Adipocyte (in vitro differentiated cells): Measurements from ENCODE around the gene HIF1A.

Experiments used
- DNase-seq: peaks from one replicate; pipeline ENCODE4 v3.0.0-alpha.2; 2015; ENCODE audit warnings: low read depth
- H3K27me3 ChIP-seq: replicated peaks from 2 replicates; pipeline ENCODE4 v1.7.0; 2013; ENCODE audit warnings: mild to moderate bottlenecking, low read length, moderate library complexity; ENCODE audit not compliant: control insufficient read depth, insufficient read depth
- H3K36me3 ChIP-seq: 2 replicates; pipeline ENCODE4 v1.7.0; 2013; ENCODE audit warnings: low read length, mild to moderate bottlenecking, moderate library complexity; ENCODE audit not compliant: control insufficient read depth, insufficient read depth, severe bottlenecking
- H3K4me1 ChIP-seq: 2 replicates; pipeline ENCODE4 v1.7.0; 2013; ENCODE audit warnings: mild to moderate bottlenecking, low read length, moderate library complexity; ENCODE audit not compliant: control insufficient read depth, insufficient read depth
- H3K4me3 ChIP-seq: 2 replicates; pipeline ENCODE4 v1.7.0; 2013; ENCODE audit warnings: mild to moderate bottlenecking, low read length, moderate library complexity
- H3K9ac ChIP-seq: 2 replicates; pipeline ENCODE4 v1.7.0; 2013; ENCODE audit warnings: mild to moderate bottlenecking, low read length, moderate library complexity
- H3K9me3 ChIP-seq: 2 replicates; pipeline ENCODE4 v1.7.0; 2013; ENCODE audit warnings: mild to moderate bottlenecking, low read length, moderate library complexity; ENCODE audit not compliant: control insufficient read depth

The HIF1A gene

DNA sequence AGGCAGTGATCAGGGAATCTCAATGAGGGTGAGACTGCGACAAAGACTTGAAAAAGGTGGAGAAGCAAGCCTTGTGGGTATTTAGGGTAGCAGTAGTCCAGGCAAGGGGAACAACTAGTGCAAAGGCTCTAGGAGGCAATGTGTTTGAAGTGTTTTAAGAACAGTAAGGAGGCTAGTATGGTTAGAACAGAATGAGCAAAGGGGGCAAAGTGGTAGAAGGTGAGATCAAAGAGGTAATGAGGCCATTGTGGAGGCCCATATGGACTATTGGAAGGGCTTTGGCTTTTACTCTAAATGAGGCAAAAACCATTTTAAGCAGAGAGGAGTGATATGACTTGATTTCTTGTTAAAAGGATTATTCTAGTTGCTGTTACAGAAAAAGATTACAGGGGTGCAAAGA, 16.8 kb downstream of the HIF1A start:
- DNase-seq, result no peak
- Histone ChIP-seq H3K4me3 (peak overlapping the region; percentile 63), H3K9ac (peak overlapping the region; percentile 8), H3K9me3 (no peaks in the 10 kb centered on the region), H3K4me1 (peaks cover 73% of the 10 kb centered on the region), H3K36me3 (no peaks in the 10 kb centered on the region), H3K27me3 (no peaks in the 10 kb centered on the region)

DNA sequence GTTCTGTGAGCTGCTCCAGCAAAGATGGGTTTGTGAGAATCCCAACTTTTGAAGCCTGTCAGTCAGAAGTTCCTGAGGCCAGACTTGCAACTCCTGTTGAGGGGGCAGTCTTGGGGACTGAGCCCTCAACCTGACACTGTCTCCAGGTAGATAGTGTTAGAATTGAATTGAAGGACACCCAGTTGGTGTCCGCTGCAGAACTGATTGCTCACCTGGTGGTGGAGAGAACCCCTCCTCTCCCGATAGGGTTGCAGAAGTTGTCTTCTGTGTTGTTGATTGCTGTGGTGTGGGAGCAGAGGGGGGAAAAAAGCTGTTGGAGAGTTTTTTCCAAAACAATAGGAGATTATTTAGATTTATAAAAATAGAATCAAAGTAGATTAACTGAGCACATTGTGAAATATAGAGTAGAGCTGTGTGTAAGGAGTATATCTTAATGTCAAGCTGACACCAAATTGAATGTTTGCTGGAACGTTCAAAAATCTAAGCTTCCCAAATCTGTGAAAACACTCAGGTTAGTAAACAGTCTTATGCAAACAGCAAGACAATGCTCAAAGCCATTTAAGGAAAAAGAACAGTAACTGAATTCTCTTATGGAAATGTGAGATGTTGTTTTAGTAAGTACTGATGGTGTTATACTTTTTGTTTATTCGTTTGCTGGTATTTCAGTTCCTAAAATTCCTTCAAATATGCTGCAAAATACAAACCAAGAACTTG, 18.6 kb downstream of the HIF1A start:
- no peak for DNase-seq
- Histone ChIP-seq H3K9ac (peak overlapping the region; percentile 6), H3K9me3 (no peaks in the 10 kb centered on the region), H3K4me3 (peak overlapping the region; percentile 63), H3K4me1 (peaks cover 90% of the 10 kb centered on the region), H3K27me3 (no peaks in the 10 kb centered on the region), H3K36me3 (no peaks in the 10 kb centered on the region)

DNA sequence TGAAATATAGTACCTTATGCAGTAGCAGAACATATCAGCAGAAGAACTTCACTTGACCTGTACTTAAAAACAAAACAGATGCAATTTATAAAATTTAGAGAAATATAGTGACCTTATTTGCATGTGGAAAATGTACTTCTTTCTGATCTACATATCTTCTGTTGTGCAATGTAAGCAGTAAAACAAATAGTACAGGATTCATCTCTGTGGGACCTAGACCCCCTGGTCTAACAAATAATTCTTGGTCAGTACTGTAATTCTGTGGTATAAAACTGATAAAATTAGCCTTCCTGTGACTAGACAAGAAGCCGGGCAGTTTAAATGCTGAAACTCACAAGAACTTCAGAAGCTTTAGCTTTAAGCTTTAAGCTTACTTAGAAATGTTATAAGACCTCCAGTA, 21.6 kb downstream of the HIF1A start:
- Histone ChIP-seq H3K4me3 (peak overlapping the region; percentile 42), H3K9ac (peak overlapping the region; percentile 41), H3K27me3 (no peaks in the 10 kb centered on the region), H3K9me3 (no peaks in the 10 kb centered on the region), H3K36me3 (peaks cover 15% of the 10 kb centered on the region), H3K4me1 (peaks cover 79% of the 10 kb centered on the region)
- no peak for DNase-seq

DNA sequence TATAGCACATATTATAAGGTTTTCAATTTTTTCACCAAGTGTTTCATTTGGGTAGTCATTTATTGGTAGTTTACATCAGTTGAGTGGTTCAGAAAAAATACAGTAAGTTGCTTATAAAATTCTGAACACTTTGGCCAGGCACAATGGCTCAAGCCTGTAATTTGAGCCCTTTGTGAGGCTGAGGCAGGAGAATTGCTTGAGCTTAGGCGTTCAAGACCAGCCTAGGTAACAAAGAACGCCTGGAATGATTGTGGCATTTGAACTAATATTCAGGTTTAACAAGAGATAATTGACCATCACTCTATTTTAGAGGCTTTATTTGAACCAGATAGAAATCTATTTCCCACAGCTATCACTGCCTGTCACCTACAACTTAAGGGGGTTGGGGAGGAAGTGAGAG, 22.7 kb downstream of the HIF1A start:
- Histone ChIP-seq H3K9me3 (no peaks in the 10 kb centered on the region), H3K27me3 (no peaks in the 10 kb centered on the region), H3K4me3 (peak overlapping the region; percentile 51), H3K36me3 (peaks cover 26% of the 10 kb centered on the region), H3K9ac (no peak overlapping the region), H3K4me1 (peaks cover 68% of the 10 kb centered on the region)
- DNase-seq, result no peak

DNA sequence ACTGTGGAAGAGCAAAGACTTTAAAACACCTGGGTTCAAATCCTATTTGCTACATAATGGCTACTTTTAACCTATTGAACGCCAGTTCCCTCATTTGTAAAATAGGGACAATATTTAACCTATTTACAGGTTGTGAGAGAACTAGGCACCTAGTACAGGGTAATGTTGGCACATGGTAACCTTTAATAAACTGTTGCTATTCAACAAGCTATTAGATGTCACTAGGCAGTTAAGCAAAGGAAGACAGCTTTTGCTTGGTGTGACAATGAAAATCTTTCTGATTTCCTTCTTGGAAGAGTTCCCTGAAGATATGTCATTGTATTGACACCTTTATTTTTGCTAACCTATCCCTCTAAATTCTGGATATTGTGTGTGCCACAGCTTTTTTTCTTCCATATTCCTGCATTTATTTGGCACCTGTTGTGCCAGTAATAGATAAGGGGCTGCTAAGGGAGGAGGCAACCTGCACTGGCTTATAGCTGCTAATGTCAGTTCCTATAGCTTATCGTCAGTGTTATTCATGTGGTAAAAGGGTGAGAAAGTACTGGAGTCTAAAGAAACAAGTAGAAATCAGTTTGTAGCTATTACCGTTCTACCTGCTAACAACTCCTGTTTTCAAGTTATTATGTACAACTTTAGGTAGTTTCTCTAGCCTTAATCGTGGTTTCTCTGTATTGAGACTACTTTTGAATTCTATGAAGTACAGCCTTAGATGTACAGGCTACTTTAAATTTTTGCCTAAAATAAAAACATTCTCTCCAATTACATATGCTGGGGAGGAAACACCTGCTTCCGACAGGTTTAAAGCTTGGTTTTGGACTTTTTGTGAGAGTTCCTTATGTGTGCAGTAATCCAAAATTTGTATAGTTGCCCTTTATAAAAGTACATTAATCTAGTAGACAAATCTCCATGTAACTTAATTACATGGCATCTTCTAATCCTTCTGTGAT, 24.3 kb downstream of the HIF1A start:
- H3K27me3 ChIP-seq, result no peaks in the 10 kb centered on the region
- peaks cover 68% of the 10 kb centered on the region for H3K4me1 ChIP-seq
- H3K9ac ChIP-seq, result peak overlapping the region; percentile 22
- peaks cover 41% of the 10 kb centered on the region for H3K36me3 ChIP-seq
- H3K4me3 ChIP-seq, result peak overlapping the region; percentile 25
- H3K9me3 ChIP-seq, result no peaks in the 10 kb centered on the region
- DNase-seq, result no peak

DNA sequence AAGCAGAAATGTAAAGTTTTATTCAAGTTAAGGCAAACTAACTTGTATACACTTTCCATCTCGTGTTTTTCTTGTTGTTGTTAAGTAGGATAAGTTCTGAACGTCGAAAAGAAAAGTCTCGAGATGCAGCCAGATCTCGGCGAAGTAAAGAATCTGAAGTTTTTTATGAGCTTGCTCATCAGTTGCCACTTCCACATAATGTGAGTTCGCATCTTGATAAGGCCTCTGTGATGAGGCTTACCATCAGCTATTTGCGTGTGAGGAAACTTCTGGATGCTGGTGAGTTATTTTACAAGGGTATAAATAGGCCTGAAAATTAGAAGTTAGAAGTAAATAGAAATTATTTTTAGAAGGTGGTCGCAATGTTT, 25.0 kb downstream of the HIF1A start:
- peaks cover 48% of the 10 kb centered on the region for H3K36me3 ChIP-seq
- peaks cover 65% of the 10 kb centered on the region for H3K4me1 ChIP-seq
- H3K27me3 ChIP-seq, result no peaks in the 10 kb centered on the region
- DNase-seq, result no peak
- H3K9me3 ChIP-seq, result no peaks in the 10 kb centered on the region
- no peak overlapping the region for H3K4me3 ChIP-seq
- no peak overlapping the region for H3K9ac ChIP-seq

DNA sequence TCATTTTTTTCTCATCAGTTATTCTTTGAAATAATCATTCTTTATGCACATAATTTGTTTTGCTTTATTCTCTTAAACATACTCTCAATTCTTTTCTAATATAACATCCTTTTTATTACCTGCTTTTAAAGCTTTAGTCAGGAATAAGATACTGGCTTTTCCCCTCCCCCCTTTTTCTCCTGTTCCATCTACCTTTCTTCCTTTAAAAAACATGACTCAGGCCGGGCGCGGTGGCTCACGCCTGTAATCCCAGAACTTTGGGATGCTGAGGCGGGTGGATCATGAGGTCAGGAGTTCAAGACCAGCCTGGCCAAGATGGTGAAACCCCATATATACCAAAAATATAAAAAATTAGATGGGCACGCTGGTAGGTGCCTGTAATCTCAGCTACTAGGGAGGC, 25.4 kb downstream of the HIF1A start:
- Histone ChIP-seq H3K4me3 (no peak overlapping the region), H3K9me3 (no peaks in the 10 kb centered on the region), H3K9ac (no peak overlapping the region), H3K4me1 (peaks cover 60% of the 10 kb centered on the region), H3K27me3 (no peaks in the 10 kb centered on the region), H3K36me3 (peaks cover 53% of the 10 kb centered on the region)
- DNase-seq, result no peak

DNA sequence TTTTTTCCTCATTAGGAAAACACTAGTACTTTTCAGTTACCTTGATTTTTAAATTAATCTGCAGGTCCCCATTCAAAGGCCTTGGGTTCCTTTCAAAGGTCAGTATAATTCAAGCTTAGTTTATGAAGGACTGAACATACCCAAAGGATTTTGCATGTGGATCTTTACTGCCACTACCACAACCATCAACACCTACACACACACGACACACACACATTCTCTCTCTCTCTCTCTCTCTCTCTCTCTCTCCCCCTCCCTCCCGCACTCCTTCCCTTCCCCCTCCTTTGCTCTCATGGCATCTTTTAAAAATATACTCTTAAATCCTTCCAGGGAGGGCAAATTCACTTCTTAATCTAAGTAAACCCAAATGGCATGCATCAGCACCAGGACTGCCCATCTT, 28.8 kb downstream of the HIF1A start:
- Histone ChIP-seq H3K4me1 (peaks cover 41% of the 10 kb centered on the region), H3K36me3 (peaks cover 87% of the 10 kb centered on the region), H3K27me3 (no peaks in the 10 kb centered on the region), H3K9ac (no peak overlapping the region), H3K4me3 (no peak overlapping the region), H3K9me3 (no peaks in the 10 kb centered on the region)
- no peak for DNase-seq

DNA sequence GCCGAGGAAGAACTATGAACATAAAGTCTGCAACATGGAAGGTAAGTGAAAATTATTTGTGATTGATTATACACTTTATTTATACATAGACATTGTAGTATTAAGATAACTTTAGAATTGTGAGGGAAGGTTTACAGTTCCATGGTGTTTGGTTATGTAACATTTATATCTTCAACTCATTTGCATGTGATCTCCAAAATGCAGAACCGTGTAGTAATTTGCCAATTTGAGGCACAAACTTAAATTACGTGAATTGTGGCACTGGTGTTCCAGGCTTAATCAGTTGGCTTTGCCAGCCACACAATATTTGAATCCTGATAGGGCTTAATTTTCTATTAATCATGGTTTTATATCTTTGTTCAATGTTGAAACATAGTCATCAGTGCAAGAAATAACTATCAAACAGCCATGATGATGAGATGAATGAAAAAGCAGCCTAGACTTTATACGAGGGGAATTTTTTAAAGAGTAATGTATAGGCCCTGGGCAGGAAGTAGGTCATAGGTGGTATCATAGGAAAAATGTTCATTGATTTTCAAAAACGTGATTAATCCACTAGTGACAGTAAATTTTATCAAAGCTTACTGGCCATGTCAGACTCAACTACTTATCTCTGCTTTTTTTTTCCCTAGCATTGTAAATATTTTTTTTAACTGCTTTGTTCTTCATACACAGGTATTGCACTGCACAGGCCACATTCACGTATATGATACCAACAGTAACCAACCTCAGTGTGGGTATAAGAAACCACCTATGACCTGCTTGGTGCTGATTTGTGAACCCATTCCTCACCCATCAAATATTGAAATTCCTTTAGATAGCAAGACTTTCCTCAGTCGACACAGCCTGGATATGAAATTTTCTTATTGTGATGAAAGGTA, 31.7 kb downstream of the HIF1A start:
- DNase-seq, result no peak
- H3K9ac ChIP-seq, result peak overlapping the region; percentile 16
- no peaks in the 10 kb centered on the region for H3K9me3 ChIP-seq
- H3K27me3 ChIP-seq, result no peaks in the 10 kb centered on the region
- H3K4me3 ChIP-seq, result no peak overlapping the region
- H3K4me1 ChIP-seq, result peaks cover 42% of the 10 kb centered on the region
- H3K36me3 ChIP-seq, result peaks cover 100% of the 10 kb centered on the region

DNA sequence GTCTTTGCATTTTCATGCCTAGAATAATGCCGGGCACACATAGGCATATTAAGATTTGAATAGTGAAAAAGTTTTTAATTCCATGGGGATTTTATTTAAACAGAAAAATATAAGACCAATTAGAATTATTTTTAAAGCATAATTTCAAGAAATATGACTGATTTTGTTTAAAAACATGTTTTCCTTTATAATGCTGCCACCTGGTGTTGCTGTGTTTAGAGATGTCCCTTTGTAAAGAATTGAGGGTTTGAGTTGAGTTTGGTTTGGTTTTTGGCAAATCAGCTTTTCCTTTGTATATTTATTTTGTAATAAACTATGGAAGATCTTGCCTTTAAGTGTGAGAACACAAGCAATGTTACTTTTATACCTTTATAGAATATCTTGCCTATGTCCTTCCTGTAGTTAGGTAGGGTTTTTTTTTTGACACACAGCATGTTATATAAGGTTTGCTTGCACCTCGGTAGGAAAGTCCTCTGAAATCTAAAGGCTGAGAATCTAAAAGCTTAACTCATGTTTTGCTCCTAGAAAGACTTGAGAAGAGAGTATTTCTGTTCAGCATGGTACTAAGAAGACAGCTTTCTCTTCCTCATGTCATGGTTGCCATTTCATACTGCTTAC, 35.6 kb downstream of the HIF1A start:
- H3K4me3 ChIP-seq, result no peak overlapping the region
- no peaks in the 10 kb centered on the region for H3K27me3 ChIP-seq
- H3K9me3 ChIP-seq, result no peaks in the 10 kb centered on the region
- H3K36me3 ChIP-seq, result peaks cover 100% of the 10 kb centered on the region
- peak overlapping the region; percentile 33 for H3K9ac ChIP-seq
- peaks cover 26% of the 10 kb centered on the region for H3K4me1 ChIP-seq
- peak; percentile 45 for DNase-seq
